Upper lobe of right lung (tissue), 1 donor: ENCODE measurements around the gene CAMKV. TPM values are rescaled to one million over a fixed set of nuclear protein-coding genes. Genes with fewer than 3 reads are reported as not detected.
A peak's percentile ranks its signal among the peaks of the same experiment; 100 is the strongest.

Experiments used
- ATAC-seq: fragments of 200-7000 bp; cut with Tn5 transposase; one replicate; pipeline ENCODE4 v1.9.1; 2020; ENCODE audit warnings: mild to moderate bottlenecking, moderate library complexity
- DNase-seq: peaks from one replicate; pipeline ENCODE4 v3.0.0-alpha.2; 2020
- H3K27ac ChIP-seq: fragments of 200-600 bp; one replicate; pipeline ENCODE4 v1.8.0; 2022
- H3K27me3 ChIP-seq: fragments of 200-600 bp; one replicate; pipeline ENCODE4 v1.8.0; 2022; ENCODE audit warnings: mild to moderate bottlenecking
- H3K36me3 ChIP-seq: fragments of 200-600 bp; one replicate; pipeline ENCODE4 v1.8.0; 2022
- H3K4me1 ChIP-seq: fragments of 200-600 bp; one replicate; pipeline ENCODE4 v1.8.0; 2022
- H3K4me3 ChIP-seq: fragments of 200-600 bp; one replicate; pipeline ENCODE4 v1.8.0; 2022; ENCODE audit warnings: mild to moderate bottlenecking
- H3K9me3 ChIP-seq: fragments of 200-600 bp; one replicate; pipeline ENCODE4 v1.8.0; 2022
- CTCF ChIP-seq: fragments of 200-600 bp; IDR thresholded peaks from one replicate; pipeline ENCODE4 v1.8.0; 2022; ENCODE audit warnings: antibody characterized with exemption
- intact Hi-C: fragments of 100-400 bp; cut with DNase I; formaldehyde crosslinking; loops from one replicate; pipeline ENCODE4 v1.11.0; 2022
- total RNA-seq: library from RNA; stranded (reverse); fragmentation: NEBNext Ultra II Directional; extraction: Animal tissue kit (Norgen Biotek cat#: 25700); gene quantifications from one replicate; pipeline ENCODE4 v1.2.1, GENCODE V29; 2021
- donor health status: DM: no; HTN: yes; CAD: no; lungs with severe emphysema.

The CAMKV gene
- total RNA-seq, 1 donor from 2014 or later = not detected

DNA sequence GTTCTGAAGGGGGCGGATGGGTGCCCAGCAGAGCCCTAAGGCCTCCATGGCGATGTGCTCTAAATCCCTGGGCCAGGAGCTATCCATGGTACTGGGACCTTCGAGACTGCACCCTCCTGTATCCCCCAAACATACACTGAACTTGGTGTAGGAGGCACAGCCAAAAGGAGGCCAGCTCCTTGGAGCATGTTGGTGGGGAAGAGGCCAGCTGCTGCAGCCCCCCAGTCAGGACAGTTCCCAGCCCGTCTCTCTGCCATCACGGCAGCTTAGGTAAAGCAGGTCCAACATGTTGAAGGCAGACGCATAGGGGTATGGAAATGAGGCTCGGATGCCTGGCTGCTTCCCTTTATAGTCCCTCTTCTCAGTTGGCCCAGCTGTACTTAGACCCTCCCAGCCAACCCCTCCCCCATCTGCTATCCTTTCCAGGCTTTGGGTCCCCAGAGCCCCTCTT, 1.8 kb downstream of the CAMKV start:
- Histone ChIP-seq H3K4me1 (peaks cover 8% of the 10 kb centered on the region), H3K27ac (no peak overlapping the region), H3K4me3 (no peak overlapping the region), H3K27me3 (peaks cover 33% of the 10 kb centered on the region), H3K36me3 (no peaks in the 10 kb centered on the region), H3K9me3 (no peaks in the 10 kb centered on the region)
- DNase-seq (no peak), ATAC-seq (peak; percentile 12)
- TF ChIP-seq CTCF = no peak
- intact Hi-C loops = no loop called here

DNA sequence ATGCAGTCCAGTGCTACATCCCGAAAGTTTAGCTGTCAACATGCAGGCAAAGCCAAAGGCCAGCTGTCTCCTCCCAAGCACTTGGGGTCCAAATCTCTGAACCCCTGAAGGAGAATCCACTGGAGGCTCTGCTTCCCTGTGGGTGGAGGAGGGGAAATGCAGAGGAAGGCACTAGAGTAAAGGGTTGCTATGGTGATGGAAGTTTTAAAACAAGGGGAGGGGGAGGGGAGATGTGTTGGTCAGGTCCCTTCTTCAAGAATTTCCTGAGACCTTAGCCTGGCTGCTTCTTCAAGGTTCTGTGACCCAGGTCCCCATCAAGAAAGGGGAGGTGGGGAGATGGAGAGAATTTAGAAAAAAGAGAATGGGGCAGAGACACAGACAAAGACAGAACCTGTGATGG, 2.3 kb downstream of the CAMKV start:
- no peaks in the 10 kb centered on the region for H3K9me3 ChIP-seq
- H3K4me1 ChIP-seq = peaks cover 8% of the 10 kb centered on the region
- DNase-seq (no peak), ATAC-seq (no peak)
- no peak for TF ChIP-seq CTCF
- no peak overlapping the region for H3K27ac ChIP-seq
- H3K27me3 ChIP-seq = peaks cover 33% of the 10 kb centered on the region
- no peaks in the 10 kb centered on the region for H3K36me3 ChIP-seq
- intact Hi-C loops = no loop called here
- H3K4me3 ChIP-seq = no peak overlapping the region

GRCh38 chr3:49865198-49865784, 4.4 kb downstream of the CAMKV start:
- ATAC-seq (no peak), DNase-seq (no peak)
- Histone ChIP-seq H3K4me3 (no peak overlapping the region), H3K4me1 (peaks cover 8% of the 10 kb centered on the region), H3K9me3 (no peaks in the 10 kb centered on the region), H3K36me3 (no peaks in the 10 kb centered on the region), H3K27ac (no peak overlapping the region), H3K27me3 (peaks cover 27% of the 10 kb centered on the region)
- TF ChIP-seq CTCF = no peak
- intact Hi-C loops = no loop called here

DNA sequence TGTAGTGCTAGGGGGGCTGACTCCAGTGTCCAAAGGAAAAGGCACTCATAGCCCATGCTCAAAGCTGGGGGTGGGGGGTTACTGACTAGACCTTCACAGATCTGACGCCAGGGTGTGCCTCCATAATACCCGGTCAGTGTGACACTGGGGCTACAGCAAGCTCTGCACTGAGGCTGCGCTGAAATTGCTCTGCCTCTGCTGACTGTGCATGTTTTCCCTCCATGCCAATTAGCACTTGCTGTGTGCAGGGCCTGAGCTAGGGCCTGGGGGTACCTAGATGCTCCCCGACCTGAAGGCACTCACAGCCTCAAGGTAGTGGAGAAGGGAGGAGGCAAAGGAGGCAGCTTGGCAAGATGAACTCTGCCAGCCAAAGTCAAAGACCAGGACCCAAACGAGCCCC, 5.2 kb downstream of the CAMKV start:
- H3K36me3 ChIP-seq = no peaks in the 10 kb centered on the region
- DNase-seq (no peak), ATAC-seq (no peak)
- intact Hi-C loops = no loop called here
- no peak overlapping the region for H3K27ac ChIP-seq
- H3K4me1 ChIP-seq = peaks cover 6% of the 10 kb centered on the region
- H3K27me3 ChIP-seq = peaks cover 19% of the 10 kb centered on the region
- H3K9me3 ChIP-seq = no peaks in the 10 kb centered on the region
- no peak for TF ChIP-seq CTCF
- no peak overlapping the region for H3K4me3 ChIP-seq

- H3K9me3 ChIP-seq = no peaks in the 10 kb centered on the region
- no peaks in the 10 kb centered on the region for H3K27me3 ChIP-seq
- no peak for DNase-seq
- H3K4me1 ChIP-seq = peaks cover 6% of the 10 kb centered on the region
- TF ChIP-seq CTCF = no peak
- no peak overlapping the region for H3K27ac ChIP-seq
- no peaks in the 10 kb centered on the region for H3K36me3 ChIP-seq
- ATAC-seq = no peak
- intact Hi-C loops = no loop called here
- H3K4me3 ChIP-seq = no peak overlapping the region
Measured at GRCh38 chr3:49859576-49860305, 10.0 kb downstream of the CAMKV start.
